SK-N-SH (cell line): Measurements from ENCODE around the gene CSN2. TPM values are rescaled to one million over a fixed set of nuclear protein-coding genes. Genes with fewer than 3 reads are reported as not detected.

ENCODE experiments used
- CTCF ChIA-PET: fragments of 300-600, 350-600 bp; formaldehyde crosslinking; extraction: SDS; loops from one replicate; lab custom pipeline; 2021; lab: Yijun Ruan, JAX
- POLR2A ChIA-PET: fragments of 350-600 bp; sonication (Branson Sonifier 250); formaldehyde crosslinking; extraction: SDS; loops from one replicate; lab custom pipeline; 2020; ENCODE audit warnings: antibody characterized with exemption, inconsistent platforms; lab: Yijun Ruan, JAX
- DNase-seq: peaks from one replicate; pipeline ENCODE4 v3.0.0; 2012
- H2AFZ ChIP-seq: fragments of 200-600 bp; sonication (generic); 2 replicates; pipeline ENCODE4 v1.8.1; 2016; ENCODE audit warnings: antibody characterized with exemption, mild to moderate bottlenecking, low read depth
- H3F3A ChIP-seq: fragments of 200-600 bp; sonication (generic); replicated peaks from 2 replicates; pipeline ENCODE3; 2016; ENCODE audit warnings: antibody characterized with exemption, mild to moderate bottlenecking; ENCODE audit not compliant: insufficient read depth
- H3K27ac ChIP-seq, 2 experiments: fragments of 200-500 bp in 1 of 2; fragments of 200-600 bp in 1 of 2; sonication (Bioruptor generic) in 1 of 2; sonication (generic), shearing (Covaris generic) in 1 of 2; 2 replicates each; pipeline versions ENCODE4 v1.5.1 to v1.6.1; 2014 to 2016; ENCODE audit warnings: low read depth in 2 of 2, inconsistent platforms in 1 of 2, low read length in 1 of 2, mild to moderate bottlenecking in 1 of 2, mixed read lengths in 1 of 2
- H3K27me3 ChIP-seq: fragments of 200-600 bp; sonication (generic), shearing (Covaris generic); 2 replicates; pipeline ENCODE4 v1.6.1; 2016; ENCODE audit warnings: mixed run types; ENCODE audit not compliant: insufficient read depth
- H3K36me3 ChIP-seq, 2 experiments: fragments of 200-500 bp in 1 of 2; fragments of 200-600 bp in 1 of 2; sonication (Bioruptor generic) in 1 of 2; sonication (generic) in 1 of 2; replicated peaks in 1 of 2; 2 replicates each; pipeline versions ENCODE3 to v1.5.1; 2014 to 2016; ENCODE audit warnings: low read length in 1 of 2, mild to moderate bottlenecking in 1 of 2; ENCODE audit not compliant: insufficient read depth in 2 of 2, control insufficient read depth in 1 of 2
- H3K4me1 ChIP-seq, 2 experiments: fragments of 200-500 bp in 1 of 2; fragments of 200-600 bp in 1 of 2; sonication (Bioruptor generic) in 1 of 2; sonication (generic), shearing (Covaris generic) in 1 of 2; 2 replicates each; pipeline versions ENCODE4 v1.5.1 to v1.6.1; 2014 to 2016; ENCODE audit warnings: low read depth in 1 of 2, low read length in 1 of 2, mixed run types in 1 of 2; ENCODE audit not compliant: insufficient read depth in 2 of 2, control insufficient read depth in 1 of 2
- H3K4me2 ChIP-seq: fragments of 200-600 bp; sonication (generic), shearing (Covaris generic); 2 replicates; pipeline ENCODE4 v1.6.1; 2017; ENCODE audit warnings: mixed run types
- H3K4me3 ChIP-seq, 2 experiments: fragments of 200-500 bp in 1 of 2; fragments of 200-600 bp in 1 of 2; sonication (Bioruptor generic) in 1 of 2; sonication (generic), shearing (Covaris generic) in 1 of 2; 2 replicates each; pipeline versions ENCODE4 v1.5.1 to v1.8.1; 2014 to 2016; ENCODE audit warnings: low read depth in 2 of 2, inconsistent platforms in 1 of 2, low read length in 1 of 2, mild to moderate bottlenecking in 1 of 2, mixed read lengths in 1 of 2, moderate library complexity in 1 of 2
- H3K79me2 ChIP-seq: fragments of 200-600 bp; sonication (generic); 2 replicates; pipeline ENCODE4 v1.8.1; 2017; ENCODE audit warnings: mild to moderate bottlenecking; ENCODE audit not compliant: insufficient read depth
- H3K9ac ChIP-seq: fragments of 200-600 bp; sonication (generic); 2 replicates; pipeline ENCODE4 v1.6.1; 2017; ENCODE audit warnings: mixed run types
- H3K9me2 ChIP-seq: fragments of 200-600 bp; sonication (generic); 2 replicates; pipeline ENCODE4 v1.6.1; 2017; ENCODE audit warnings: mixed run types
- H3K9me3 ChIP-seq: fragments of 200-600 bp; sonication (generic); 2 replicates; pipeline ENCODE4 v1.6.1; 2017; ENCODE audit warnings: mixed run types, mild to moderate bottlenecking, moderate library complexity
- H4K20me1 ChIP-seq: fragments of 200-600 bp; sonication (generic); 2 replicates; pipeline ENCODE4 v1.6.1; 2017; ENCODE audit warnings: mild to moderate bottlenecking, mixed run types; ENCODE audit not compliant: insufficient read depth
- CHD2 ChIP-seq: fragments of 150-350 bp; IDR thresholded peaks from 2 replicates; pipeline ENCODE4 v1.6.1; 2018; ENCODE audit warnings: low read length; ENCODE audit not compliant: partially characterized antibody
- ELF1 ChIP-seq: IDR thresholded peaks from 2 replicates; pipeline ENCODE4 v1.4.0; 2012
- EP300 ChIP-seq, 2 experiments: IDR thresholded peaks; 2 replicates each; pipeline versions ENCODE4 v1.4.0 to v1.6.1; 2012; ENCODE audit warnings: borderline replicate concordance in 1 of 2, low read depth in 1 of 2, low read length in 1 of 2
- EZH2phosphoT487 ChIP-seq: fragments of 200-600 bp; sonication (generic); IDR thresholded peaks from 2 replicates; pipeline ENCODE4 v1.6.1; 2017; ENCODE audit warnings: low read depth, mixed run types, mild to moderate bottlenecking, antibody characterized with exemption, moderate library complexity, borderline replicate concordance
- FOXJ3 ChIP-seq: sonication (generic); formaldehyde crosslinking; IDR thresholded peaks from 2 replicates; pipeline ENCODE4 v1.5.1; 2020; ENCODE audit warnings: mild to moderate bottlenecking, missing genetic modification reagents
- FOXM1 ChIP-seq: IDR thresholded peaks from 2 replicates; pipeline ENCODE4 v1.4.0; 2012; ENCODE audit warnings: low read depth, mild to moderate bottlenecking
- MEF2A ChIP-seq: IDR thresholded peaks from 2 replicates; pipeline ENCODE4 v1.4.0; 2012; ENCODE audit warnings: low read depth, borderline replicate concordance
- NFIC ChIP-seq: IDR thresholded peaks from 2 replicates; pipeline ENCODE4 v1.4.0; 2012; ENCODE audit warnings: borderline replicate concordance
- RAD21 ChIP-seq: IDR thresholded peaks from 2 replicates; pipeline ENCODE4 v1.6.1; 2012; ENCODE audit warnings: mild to moderate bottlenecking, low read length
- RCOR1 ChIP-seq: fragments of 150-350 bp; IDR thresholded peaks from 2 replicates; pipeline ENCODE4 v1.6.1; 2017; ENCODE audit warnings: antibody characterized with exemption, low read length
- RFX5 ChIP-seq: IDR thresholded peaks from 2 replicates; pipeline ENCODE4 v1.6.1; 2012; ENCODE audit warnings: mild to moderate bottlenecking, improper control_type of control experiment, low read length
- SIN3A ChIP-seq: IDR thresholded peaks from 2 replicates; pipeline ENCODE4 v1.6.1; 2012; ENCODE audit warnings: low read depth, mild to moderate bottlenecking, low read length, moderate library complexity, borderline replicate concordance
- SMC3 ChIP-seq: IDR thresholded peaks from 2 replicates; pipeline ENCODE4 v1.6.1; 2012; ENCODE audit warnings: low read depth, low read length, improper control_type of control experiment
- TAF1 ChIP-seq: IDR thresholded peaks from 2 replicates; pipeline ENCODE4 v1.6.1; 2012; ENCODE audit warnings: low read depth, mild to moderate bottlenecking, low read length, moderate library complexity, borderline replicate concordance
- TCF12 ChIP-seq: IDR thresholded peaks from 2 replicates; pipeline ENCODE4 v1.4.0; 2012
- WGBS: methylation state at CpG from one replicate; pipeline ENCODE4 v1.1.6; 2017; ENCODE audit warnings: low lambda C conversion rate; 5-methylcytosine and 5-hydroxymethylcytosine counted together
- polyA plus RNA-seq, 3 experiments: library from polyadenylated mRNA; depleted of rRNA; stranded (reverse); fragments of >200 nt; gene quantifications; 2 replicates each; pipeline ENCODE4 v1.2.3, GENCODE V29; 2012
- TF ChIP-seq, protein P1 (sequence below): IDR thresholded peaks from 2 replicates; pipeline ENCODE4 v1.6.1; 2012; ENCODE audit warnings: mild to moderate bottlenecking, low read depth, low read length, moderate library complexity
- TF ChIP-seq, protein P2 (sequence below): IDR thresholded peaks from 2 replicates; pipeline ENCODE4; 2012

CSN2 gene
- polyA plus RNA-seq, 1 of the 3 experiments (the other 2 are of a cell fraction), result not detected

DNA sequence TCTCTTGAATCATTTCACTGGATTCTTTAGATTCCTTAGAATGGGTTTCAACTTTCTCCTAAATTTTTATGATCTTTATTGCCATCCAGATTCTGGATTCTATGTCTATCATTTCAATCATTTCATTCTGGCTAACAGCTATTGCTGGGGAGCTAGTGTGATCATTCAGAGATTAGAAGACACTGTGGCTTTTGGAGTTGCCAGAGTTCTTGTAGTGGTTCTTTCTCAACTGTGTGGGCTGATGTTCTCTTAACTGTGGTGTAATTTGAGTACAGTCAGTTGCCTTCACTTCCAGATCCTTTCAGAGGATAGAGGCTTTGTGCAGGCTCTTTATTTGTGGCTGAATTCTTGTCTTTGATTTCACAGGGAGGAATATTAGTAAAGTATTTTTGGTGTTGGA is 12.1 kb upstream of the CSN2 start (continued):
- TF ChIP-seq, protein P1, sequence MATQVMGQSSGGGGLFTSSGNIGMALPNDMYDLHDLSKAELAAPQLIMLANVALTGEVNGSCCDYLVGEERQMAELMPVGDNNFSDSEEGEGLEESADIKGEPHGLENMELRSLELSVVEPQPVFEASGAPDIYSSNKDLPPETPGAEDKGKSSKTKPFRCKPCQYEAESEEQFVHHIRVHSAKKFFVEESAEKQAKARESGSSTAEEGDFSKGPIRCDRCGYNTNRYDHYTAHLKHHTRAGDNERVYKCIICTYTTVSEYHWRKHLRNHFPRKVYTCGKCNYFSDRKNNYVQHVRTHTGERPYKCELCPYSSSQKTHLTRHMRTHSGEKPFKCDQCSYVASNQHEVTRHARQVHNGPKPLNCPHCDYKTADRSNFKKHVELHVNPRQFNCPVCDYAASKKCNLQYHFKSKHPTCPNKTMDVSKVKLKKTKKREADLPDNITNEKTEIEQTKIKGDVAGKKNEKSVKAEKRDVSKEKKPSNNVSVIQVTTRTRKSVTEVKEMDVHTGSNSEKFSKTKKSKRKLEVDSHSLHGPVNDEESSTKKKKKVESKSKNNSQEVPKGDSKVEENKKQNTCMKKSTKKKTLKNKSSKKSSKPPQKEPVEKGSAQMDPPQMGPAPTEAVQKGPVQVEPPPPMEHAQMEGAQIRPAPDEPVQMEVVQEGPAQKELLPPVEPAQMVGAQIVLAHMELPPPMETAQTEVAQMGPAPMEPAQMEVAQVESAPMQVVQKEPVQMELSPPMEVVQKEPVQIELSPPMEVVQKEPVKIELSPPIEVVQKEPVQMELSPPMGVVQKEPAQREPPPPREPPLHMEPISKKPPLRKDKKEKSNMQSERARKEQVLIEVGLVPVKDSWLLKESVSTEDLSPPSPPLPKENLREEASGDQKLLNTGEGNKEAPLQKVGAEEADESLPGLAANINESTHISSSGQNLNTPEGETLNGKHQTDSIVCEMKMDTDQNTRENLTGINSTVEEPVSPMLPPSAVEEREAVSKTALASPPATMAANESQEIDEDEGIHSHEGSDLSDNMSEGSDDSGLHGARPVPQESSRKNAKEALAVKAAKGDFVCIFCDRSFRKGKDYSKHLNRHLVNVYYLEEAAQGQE, result no peak
- TF ChIP-seq FOXM1, result no peak
- TF ChIP-seq RFX5, result no peak
- no peak for TF ChIP-seq RAD21
- TF ChIP-seq TAF1, result no peak
- no peak for TF ChIP-seq EP300 (IDR thresholded peaks at IDR 0.05; ENCODE audit: borderline replicate concordance in 1 of 2, low read depth in 1 of 2, low read length in 1 of 2)
- TF ChIP-seq TCF12, result no peak

DNA sequence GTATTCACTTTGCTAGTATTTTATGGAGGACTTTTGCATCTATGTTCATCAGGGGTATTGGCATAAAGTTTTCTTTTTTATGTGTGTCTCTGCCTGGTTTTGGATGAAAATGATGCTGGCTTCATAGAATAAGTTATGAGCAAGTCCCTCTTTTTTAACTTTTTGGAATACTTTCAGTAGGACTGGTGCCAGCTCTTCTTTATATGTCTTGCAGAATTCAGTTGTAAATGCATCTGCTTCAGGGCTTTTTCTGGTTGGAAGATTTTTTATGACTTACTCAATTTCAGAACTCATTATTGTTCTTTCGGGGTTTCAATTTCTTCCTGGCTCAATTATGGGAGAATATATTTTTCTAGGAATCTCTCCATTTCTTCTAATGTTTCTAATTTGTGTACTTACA is 9.1 kb upstream of the CSN2 start:
- Histone ChIP-seq H3K4me2 (no peak overlapping the region), H3K9me3 (no peaks in the 10 kb centered on the region), H4K20me1 (no peaks in the 10 kb centered on the region), H3K4me3 (no peak overlapping the region), H3K36me3 (no peaks in the 10 kb centered on the region), H3K79me2 (no peaks in the 10 kb centered on the region), H2AFZ (no peak overlapping the region), H3K9ac (no peak overlapping the region), H3K4me1 (no peaks in the 10 kb centered on the region), H3K27me3 (no peaks in the 10 kb centered on the region), H3K9me2 (no peaks in the 10 kb centered on the region), H3F3A (no peaks in the 10 kb centered on the region), H3K27ac (no peak overlapping the region)
- WGBS, result 6% methylated on average over 1 of the region's 1 CpG
- CTCF ChIA-PET, result no interaction called here
- POLR2A ChIA-PET, result no interaction called here
- TF ChIP-seq EZH2phosphoT487 (no peak), FOXJ3 (no peak), ELF1 (no peak), CHD2 (no peak), FOXM1 (no peak), NFIC (no peak), MEF2A (no peak), SMC3 (no peak), RCOR1 (no peak), RFX5 (no peak), SIN3A (no peak)
- TF ChIP-seq, protein P1, result no peak
- TF ChIP-seq, protein P2, sequence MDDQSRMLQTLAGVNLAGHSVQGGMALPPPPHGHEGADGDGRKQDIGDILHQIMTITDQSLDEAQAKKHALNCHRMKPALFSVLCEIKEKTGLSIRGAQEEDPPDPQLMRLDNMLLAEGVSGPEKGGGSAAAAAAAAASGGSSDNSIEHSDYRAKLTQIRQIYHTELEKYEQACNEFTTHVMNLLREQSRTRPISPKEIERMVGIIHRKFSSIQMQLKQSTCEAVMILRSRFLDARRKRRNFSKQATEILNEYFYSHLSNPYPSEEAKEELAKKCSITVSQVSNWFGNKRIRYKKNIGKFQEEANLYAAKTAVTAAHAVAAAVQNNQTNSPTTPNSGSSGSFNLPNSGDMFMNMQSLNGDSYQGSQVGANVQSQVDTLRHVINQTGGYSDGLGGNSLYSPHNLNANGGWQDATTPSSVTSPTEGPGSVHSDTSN, result no peak
- TF ChIP-seq, all 33 proteins: peak for 0
- DNase-seq, result no peak
